Rectal smooth muscle tissue (tissue), 1 donor: ENCODE results near the gene COL9A1.
"Not testable (repeated sequence)": the region's sequence is repeated elsewhere in the genome, so short reads cannot be mapped to it uniquely, and the experiment has no call there.

Experiments used
- H3K27ac ChIP-seq: one replicate; pipeline ENCODE4 v1.7.0; 2013; ENCODE audit warnings: low read depth, low read length, inconsistent platforms
- H3K27me3 ChIP-seq: one replicate; pipeline ENCODE4 v1.7.0; 2013; ENCODE audit warnings: low read length; ENCODE audit not compliant: control insufficient read depth, insufficient read depth
- H3K36me3 ChIP-seq: one replicate; pipeline ENCODE4 v1.7.0; 2013; ENCODE audit warnings: low read length; ENCODE audit not compliant: control insufficient read depth, insufficient read depth
- H3K4me1 ChIP-seq: one replicate; pipeline ENCODE4 v1.7.0; 2013; ENCODE audit warnings: low read length; ENCODE audit not compliant: control insufficient read depth, insufficient read depth
- H3K4me3 ChIP-seq: one replicate; pipeline ENCODE4 v1.7.0; 2013; ENCODE audit warnings: low read length
- H3K9ac ChIP-seq: one replicate; pipeline ENCODE4 v1.7.0; 2013; ENCODE audit warnings: low read length

The COL9A1 gene

DNA sequence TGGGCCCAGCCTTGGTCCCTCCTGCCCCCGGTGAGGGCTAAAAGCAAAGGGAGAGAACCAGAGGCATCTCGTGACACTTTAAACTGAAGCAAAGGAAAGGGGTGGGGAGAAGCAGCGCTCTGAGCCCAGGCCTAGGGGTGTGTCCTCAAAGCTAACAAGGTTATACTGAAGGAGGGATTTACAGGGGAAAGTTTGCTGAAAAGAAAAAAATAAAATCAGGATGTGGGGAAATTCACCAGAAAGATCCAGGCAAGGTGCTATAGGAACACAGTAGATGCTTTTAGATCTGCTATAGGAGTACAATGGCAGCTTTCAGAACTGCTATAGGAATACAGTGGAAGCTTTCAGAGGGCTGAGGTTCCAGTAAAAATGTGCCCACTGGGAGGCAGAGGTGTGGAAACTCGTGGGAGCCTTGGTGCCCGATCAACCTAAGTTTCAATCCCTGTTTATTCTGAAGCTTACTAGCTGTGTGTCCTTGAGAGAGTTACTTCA, at the start of gene COL9A1:
Gene COL9A1 (minus strand): TSS at position 51 of the 492 bp plus-strand sequence. CDS start 160 bp downstream, outside the sequence.
- Histone ChIP-seq H3K4me1 (no peaks in the 10 kb centered on the region), H3K27me3 (no peaks in the 10 kb centered on the region), H3K4me3 (no peak within 1 kb of the TSS), H3K9ac (no peak within 1 kb of the TSS), H3K27ac (no peak within 1 kb of the TSS), H3K36me3 (no peaks in the 10 kb centered on the region)

DNA sequence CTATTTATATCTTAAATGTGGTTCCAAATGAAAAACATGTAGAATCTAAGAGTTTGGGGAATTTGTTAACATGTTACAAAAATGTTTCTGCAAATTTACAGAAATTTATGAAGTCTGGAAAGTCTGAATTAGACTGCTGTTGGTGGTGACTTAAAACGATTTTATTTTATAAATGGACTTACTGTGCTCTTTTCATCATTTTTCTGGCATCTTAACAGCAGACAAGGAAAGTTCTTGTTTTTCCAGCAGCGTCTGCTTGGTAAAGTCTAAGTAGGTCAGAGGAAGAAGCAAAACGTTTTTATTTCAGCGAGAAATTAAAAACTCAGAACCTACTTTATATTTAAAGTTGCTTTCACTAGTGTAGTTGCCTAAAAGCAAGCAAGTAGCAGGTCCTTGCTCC, 48.6 kb upstream of the COL9A1 start:
- Histone ChIP-seq H3K4me3 (no peak overlapping the region), H3K36me3 (no peaks in the 10 kb centered on the region), H3K9ac (no peak overlapping the region), H3K27ac (no peak overlapping the region), H3K4me1 (no peaks in the 10 kb centered on the region), H3K27me3 (no peaks in the 10 kb centered on the region)

DNA sequence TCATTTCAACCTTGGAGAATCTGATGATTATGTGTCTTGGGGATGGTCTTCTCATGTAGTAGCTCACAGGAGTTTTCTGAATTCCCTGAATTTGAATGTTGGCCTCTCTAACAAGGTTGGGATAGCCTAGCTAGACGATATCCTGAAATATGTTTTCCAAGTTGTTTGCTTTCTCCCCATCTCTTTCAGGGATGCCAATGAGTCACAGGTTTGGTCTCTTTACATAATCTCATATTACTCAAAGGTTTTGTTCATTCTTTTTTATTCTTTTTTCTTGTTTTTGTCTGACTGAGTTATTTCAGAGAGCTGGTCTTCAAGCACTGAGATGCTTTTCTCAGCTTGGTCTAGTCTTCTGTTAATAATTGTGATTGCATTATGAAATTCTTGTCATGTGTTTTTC, 42.7 kb upstream of the COL9A1 start:
- no peaks in the 10 kb centered on the region for H3K27me3 ChIP-seq
- H3K4me3 ChIP-seq = no peak overlapping the region
- H3K27ac ChIP-seq = no peak overlapping the region
- H3K36me3 ChIP-seq = no peaks in the 10 kb centered on the region
- H3K4me1 ChIP-seq = no peaks in the 10 kb centered on the region
- no peak overlapping the region for H3K9ac ChIP-seq

DNA sequence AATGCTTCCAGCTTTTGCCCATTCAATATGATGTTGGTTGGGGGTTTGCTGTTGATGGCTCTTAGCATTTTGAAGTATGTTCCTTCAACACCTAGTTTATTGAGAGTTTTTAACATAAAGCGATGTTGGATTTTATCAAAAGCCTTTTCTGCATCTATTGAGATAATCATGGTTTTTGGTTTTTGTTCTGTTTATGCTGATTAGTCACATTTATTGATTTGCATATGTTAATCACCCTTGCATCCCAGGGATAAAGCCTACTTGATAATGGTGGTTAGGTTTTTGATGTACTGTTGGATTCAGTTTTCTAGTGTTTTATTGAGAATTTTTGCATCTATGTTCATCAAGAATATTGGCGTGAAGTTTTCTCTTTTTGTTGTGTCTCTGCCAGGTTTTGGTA, 40.4 kb upstream of the COL9A1 start:
- H3K4me3 ChIP-seq = no peak overlapping the region
- H3K9ac ChIP-seq = no peak overlapping the region
- H3K27me3 ChIP-seq = no peaks in the 10 kb centered on the region
- H3K4me1 ChIP-seq = no peaks in the 10 kb centered on the region
- no peak overlapping the region for H3K27ac ChIP-seq
- no peaks in the 10 kb centered on the region for H3K36me3 ChIP-seq

DNA sequence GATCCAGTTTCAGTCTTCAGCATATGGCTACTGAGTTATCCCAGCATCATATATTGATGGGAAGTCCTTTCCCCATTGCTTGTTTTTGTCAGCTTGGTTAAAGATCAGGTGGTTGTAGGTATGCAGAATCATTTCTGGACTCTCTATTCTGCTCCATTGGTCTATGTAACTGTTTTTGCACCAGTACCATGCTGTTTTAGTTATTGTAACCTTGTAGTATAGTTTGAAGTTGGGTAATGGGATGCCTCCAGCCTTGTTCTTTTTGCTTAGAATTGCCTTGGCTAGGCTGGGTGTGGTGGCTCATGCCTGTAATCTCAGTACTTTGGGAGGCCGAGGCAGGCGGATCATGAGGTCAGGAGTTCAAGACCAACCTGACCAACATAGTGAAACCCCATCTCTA, 36.9 kb upstream of the COL9A1 start:
- not testable (repeated sequence) for H3K36me3 ChIP-seq, H3K27me3 ChIP-seq, H3K27ac ChIP-seq, H3K4me1 ChIP-seq, H3K9ac ChIP-seq, H3K4me3 ChIP-seq

DNA sequence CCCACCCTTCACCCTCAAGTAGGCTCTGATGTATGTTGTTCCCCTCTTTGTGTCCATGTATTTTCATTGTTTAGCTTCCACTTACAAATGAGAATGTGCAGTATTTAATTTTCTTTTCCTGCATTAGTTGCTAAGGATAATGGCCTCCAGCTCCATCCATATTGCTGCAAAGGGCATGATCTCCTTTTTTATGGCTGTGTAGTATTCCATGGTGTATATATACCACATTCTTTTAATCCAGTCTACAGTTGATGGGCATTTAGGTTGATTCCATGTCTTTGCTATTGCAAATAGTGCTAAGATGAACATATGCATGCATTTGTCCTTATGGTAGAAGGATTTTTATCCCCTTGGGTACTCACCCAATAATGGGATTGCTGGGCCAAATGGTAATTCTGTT, 35.9 kb upstream of the COL9A1 start:
- Histone ChIP-seq H3K27me3 (no peaks in the 10 kb centered on the region), H3K27ac (no peak overlapping the region), H3K4me3 (no peak overlapping the region), H3K4me1 (no peaks in the 10 kb centered on the region), H3K36me3 (no peaks in the 10 kb centered on the region), H3K9ac (no peak overlapping the region)

DNA sequence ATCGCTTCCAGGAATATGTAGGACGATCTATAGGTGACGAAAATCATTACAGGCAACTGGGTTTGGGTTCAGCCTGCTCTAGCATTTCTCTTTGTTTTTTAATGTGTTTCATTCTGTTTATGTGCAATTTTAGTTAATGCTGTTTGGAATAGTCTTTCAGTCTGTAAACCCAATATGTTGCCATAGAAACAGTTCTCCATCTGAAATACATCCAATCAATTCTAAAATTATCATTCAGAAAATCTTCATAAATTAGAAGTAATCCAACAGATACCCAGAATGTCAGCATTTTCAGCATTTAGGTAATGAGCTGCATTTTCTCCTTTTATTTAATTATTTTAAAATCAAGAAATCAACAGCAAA, 34.8 kb upstream of the COL9A1 start:
- Histone ChIP-seq H3K27ac (no peak overlapping the region), H3K27me3 (no peaks in the 10 kb centered on the region), H3K4me3 (no peak overlapping the region)

DNA sequence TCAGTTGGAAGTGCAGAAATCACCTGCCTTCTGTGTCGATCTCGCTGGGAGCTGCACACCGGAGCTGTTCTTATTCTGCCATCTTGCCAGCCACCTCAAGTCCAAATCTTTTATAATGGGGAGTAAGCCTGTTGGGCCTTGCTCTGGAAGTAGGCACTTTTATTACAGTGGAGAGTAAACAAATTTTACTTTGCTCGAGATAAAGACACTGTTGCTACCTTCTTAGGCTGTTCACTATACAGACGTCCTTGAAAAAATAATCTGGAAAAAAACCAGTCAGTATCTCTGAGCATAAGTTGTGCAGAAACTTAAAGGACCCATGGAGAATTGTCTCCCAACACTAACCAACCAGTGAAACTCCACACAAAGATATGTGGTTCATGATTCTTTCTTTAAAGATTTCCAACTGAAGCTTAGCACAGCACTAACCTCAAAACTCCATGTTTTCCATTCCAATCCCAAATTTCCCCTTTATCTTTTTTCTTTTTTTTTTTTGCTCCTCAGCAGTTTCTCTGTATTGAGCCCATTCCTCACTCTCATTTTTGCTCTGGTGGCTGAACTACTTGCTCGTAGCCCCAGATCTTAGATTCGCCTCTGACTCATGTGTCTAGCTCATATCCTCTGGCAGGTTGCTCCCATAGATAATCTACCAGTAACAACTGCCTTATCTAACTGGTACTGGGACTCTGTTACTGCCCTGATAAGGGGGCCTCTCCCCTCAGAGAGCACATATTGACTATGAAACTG, 34.3 kb upstream of the COL9A1 start:
- H3K36me3 ChIP-seq = no peaks in the 10 kb centered on the region
- no peak overlapping the region for H3K27ac ChIP-seq
- no peaks in the 10 kb centered on the region for H3K4me1 ChIP-seq
- no peak overlapping the region for H3K4me3 ChIP-seq
- H3K27me3 ChIP-seq = no peaks in the 10 kb centered on the region
- no peak overlapping the region for H3K9ac ChIP-seq

More for the DNA sequence above, 34.8 kb upstream of the COL9A1 start:
- Histone ChIP-seq H3K36me3 (no peaks in the 10 kb centered on the region), H3K4me1 (no peaks in the 10 kb centered on the region), H3K9ac (no peak overlapping the region)

DNA sequence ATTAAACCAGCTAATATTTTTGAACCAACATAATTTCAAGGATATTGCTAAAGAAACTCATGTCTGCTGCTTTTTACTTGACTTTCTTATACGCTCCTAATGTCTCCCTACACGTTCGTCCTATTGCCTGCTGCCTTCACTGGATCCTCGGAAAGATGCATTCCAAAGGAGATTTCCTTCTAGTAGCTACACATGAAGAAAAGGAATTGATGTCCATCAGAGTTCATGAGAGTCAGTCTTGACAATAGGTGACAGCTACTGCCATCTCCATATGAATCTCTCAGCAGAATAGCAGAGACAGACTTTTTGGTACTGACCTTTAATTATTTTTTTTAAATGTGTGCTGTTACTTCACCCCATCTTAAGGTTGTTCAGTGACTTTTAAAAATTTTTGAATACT, 24.2 kb upstream of the COL9A1 start:
- no peak overlapping the region for H3K27ac ChIP-seq
- no peaks in the 10 kb centered on the region for H3K27me3 ChIP-seq
- no peaks in the 10 kb centered on the region for H3K4me1 ChIP-seq
- no peaks in the 10 kb centered on the region for H3K36me3 ChIP-seq
- H3K9ac ChIP-seq = no peak overlapping the region
- H3K4me3 ChIP-seq = no peak overlapping the region

DNA sequence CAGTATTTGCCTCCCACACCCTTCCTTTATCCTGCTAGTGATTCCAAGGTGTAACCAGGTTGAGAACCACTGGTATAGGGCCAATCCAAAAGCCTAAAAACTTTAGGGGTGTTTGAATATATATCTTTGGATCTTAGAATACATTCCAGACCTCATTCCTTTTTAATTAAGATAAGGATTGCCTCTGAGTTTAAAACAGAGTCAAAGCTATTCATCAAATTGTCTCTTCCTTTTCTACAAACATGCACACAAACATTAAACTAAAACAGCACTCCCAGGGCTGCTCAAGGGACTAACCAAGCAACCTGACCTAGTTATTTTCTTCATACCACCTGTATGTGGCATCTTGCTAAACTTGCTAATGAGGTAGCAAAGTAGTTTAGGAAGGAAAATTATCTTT, 22.1 kb upstream of the COL9A1 start:
- Histone ChIP-seq H3K4me3 (no peak overlapping the region), H3K27ac (no peak overlapping the region), H3K9ac (no peak overlapping the region), H3K4me1 (no peaks in the 10 kb centered on the region), H3K27me3 (no peaks in the 10 kb centered on the region), H3K36me3 (no peaks in the 10 kb centered on the region)

DNA sequence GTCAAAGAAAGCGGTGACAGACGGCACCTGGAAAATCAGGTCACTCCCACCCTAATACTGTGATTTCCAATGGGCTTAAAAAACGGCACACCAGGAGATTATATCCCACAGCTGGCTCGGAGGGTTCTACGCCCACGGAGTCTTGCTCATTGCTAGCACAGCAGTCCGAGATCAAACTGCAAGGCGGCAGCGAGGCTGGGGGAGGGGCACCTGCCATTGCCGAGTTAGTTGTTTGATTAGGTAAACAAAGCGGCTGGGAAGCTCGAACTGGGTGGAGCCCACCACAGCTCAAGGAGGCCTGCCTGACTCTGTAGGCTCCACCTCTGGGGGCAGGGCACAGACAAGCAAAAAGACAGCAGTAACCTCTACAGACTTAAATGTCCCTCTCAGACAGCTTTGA, 14.9 kb upstream of the COL9A1 start:
- not testable (repeated sequence) for H3K4me1 ChIP-seq, H3K4me3 ChIP-seq, H3K27ac ChIP-seq, H3K27me3 ChIP-seq, H3K36me3 ChIP-seq, H3K9ac ChIP-seq

DNA sequence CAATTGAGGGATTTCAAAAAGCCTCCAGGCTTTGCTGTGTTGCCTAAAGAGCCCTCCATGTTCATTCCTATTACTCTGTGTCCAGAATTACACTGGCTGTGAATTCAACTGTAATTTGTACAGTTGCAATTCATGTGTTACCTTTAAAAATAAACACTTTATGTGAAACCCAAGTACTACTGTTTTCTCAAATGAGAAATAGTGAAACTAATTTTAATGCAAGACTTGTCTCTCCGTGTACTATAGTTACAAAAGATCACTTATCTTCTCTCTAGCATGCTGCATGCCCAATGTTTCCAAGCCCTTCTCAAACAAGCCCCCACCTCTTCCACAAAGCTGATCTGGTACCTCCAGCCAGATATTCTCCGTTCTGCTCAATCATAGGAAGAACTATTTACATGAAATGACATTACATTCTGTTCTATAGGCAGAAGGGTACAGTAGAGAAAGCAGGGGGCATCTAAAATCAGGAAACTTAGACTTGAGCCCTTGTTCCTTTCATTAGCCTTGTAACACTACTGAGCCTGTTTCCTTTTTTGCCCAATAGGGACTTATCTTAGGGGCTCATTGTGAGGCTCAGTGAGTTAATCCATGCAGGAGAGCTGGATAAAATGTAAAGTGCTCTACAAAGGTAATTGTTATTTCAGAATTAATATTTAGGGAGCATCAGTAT, 12.3 kb upstream of the COL9A1 start:
- H3K9ac ChIP-seq = no peak overlapping the region
- no peak overlapping the region for H3K27ac ChIP-seq

DNA sequence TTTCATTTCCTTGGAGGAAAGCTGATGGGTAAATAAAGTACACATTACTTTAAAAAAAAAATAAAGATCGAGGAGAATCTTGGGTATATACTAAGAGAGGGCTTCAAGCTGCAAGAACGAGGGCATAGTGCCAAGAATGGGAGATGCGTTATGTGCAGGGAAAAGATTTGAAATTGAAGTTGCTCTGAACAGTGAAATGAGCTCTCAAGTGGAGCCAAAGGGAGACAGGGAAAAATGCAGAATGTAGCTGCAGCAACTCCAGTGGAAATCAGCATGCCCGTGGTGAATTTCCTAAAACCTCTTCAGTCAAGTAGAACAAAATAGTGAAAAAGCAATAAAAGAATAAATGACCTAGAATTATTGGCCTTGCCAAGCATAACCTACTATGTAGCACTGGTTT, 11.4 kb upstream of the COL9A1 start:
- H3K27ac ChIP-seq = no peak overlapping the region
- no peak overlapping the region for H3K9ac ChIP-seq
- no peaks in the 10 kb centered on the region for H3K4me1 ChIP-seq
- H3K36me3 ChIP-seq = no peaks in the 10 kb centered on the region
- no peak overlapping the region for H3K4me3 ChIP-seq
- no peaks in the 10 kb centered on the region for H3K27me3 ChIP-seq

More for the DNA sequence above, 12.3 kb upstream of the COL9A1 start:
- H3K4me1 ChIP-seq = no peaks in the 10 kb centered on the region
- H3K27me3 ChIP-seq = no peaks in the 10 kb centered on the region
- no peak overlapping the region for H3K4me3 ChIP-seq
- H3K36me3 ChIP-seq = no peaks in the 10 kb centered on the region
